HL-60 (cell line): ENCODE results near the gene PCID2.

ENCODE experiments used
- DNase-seq, 2 experiments: peaks; one replicate each; pipeline ENCODE4 v3.0.0-alpha.2; 2010 to 2020; ENCODE audit warnings: low read depth in 1 of 2, low spot score in 1 of 2
- H3K27ac ChIP-seq: fragments of 250-450 bp; sonication (Bioruptor Pico); replicated peaks from 2 replicates; pipeline ENCODE4 v1.5.1; 2020; ENCODE audit warnings: mild to moderate bottlenecking, moderate library complexity
- H3K27me3 ChIP-seq: fragments of 250-450 bp; sonication (Bioruptor Pico); 2 replicates; pipeline ENCODE4 v1.5.1; 2021; ENCODE audit warnings: mild to moderate bottlenecking, moderate library complexity; ENCODE audit not compliant: insufficient read depth, poor library complexity, severe bottlenecking
- H3K4me3 ChIP-seq: replicated peaks from 2 replicates; pipeline ENCODE4 v1.5.1; 2011; ENCODE audit warnings: mild to moderate bottlenecking, control low read depth, low read length; ENCODE audit not compliant: insufficient read depth
- GABPA ChIP-seq: IDR thresholded peaks from 2 replicates; pipeline ENCODE4 v1.6.1; 2012; ENCODE audit warnings: low read depth
- POLR2AphosphoS5 ChIP-seq: IDR thresholded peaks from 2 replicates; pipeline ENCODE4 v1.6.1; 2012; ENCODE audit warnings: low read depth
- SPI1 ChIP-seq: IDR thresholded peaks from 2 replicates; pipeline ENCODE4 v1.6.1; 2012; ENCODE audit warnings: low read depth, mild to moderate bottlenecking, borderline replicate concordance
- TF ChIP-seq, protein P1 (sequence below): IDR thresholded peaks from 2 replicates; pipeline ENCODE4 v1.6.1; 2012; ENCODE audit warnings: low read depth; ENCODE audit not compliant: insufficient replicate concordance
- TF ChIP-seq, protein P2 (sequence below): IDR thresholded peaks from one replicate; pipeline ENCODE4 v1.5.1; 2011; ENCODE audit warnings: low read length, control low read depth, inconsistent platforms; ENCODE audit not compliant: insufficient read depth

Gene PCID2

DNA sequence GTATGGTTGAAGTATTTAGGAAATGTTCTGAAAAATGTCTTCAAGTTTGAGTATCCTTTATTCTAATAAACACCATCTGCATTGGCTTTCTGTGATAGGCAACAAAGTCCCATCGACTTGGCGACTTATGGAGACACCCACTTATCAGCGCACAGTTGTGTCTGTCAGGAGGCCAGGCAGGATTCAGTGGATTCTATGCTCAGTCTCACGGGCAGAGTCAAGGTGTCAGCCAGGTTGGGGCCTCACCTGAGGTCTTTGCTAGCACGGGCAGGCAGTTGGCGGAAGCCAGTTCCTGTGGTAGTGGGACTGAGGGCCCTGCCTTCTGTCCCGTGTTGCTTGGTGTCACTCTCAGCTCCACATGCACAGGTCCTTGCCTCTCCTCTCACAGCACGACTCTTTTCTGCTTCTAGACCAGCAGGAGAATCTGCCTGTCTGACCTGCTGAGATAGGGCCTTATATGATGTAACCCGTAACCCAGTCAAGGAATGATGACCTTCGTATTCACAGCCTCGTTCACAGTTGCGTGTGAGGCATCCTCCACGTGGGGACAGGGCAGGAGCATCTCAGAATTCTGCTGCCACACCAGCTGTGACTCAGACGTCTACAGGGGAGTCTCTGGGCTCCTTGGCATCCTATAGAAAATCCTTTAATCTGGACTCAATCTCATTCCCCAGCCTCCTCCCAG is 10.9 kb upstream of the PCID2 start:
- no peak for DNase-seq
- Histone ChIP-seq H3K27ac (no peak overlapping the region), H3K4me3 (no peak overlapping the region), H3K27me3 (no peaks in the 10 kb centered on the region)
- no peak for TF ChIP-seq POLR2AphosphoS5
- no peak for TF ChIP-seq SPI1
- TF ChIP-seq GABPA = no peak
- TF ChIP-seq, protein P1, sequence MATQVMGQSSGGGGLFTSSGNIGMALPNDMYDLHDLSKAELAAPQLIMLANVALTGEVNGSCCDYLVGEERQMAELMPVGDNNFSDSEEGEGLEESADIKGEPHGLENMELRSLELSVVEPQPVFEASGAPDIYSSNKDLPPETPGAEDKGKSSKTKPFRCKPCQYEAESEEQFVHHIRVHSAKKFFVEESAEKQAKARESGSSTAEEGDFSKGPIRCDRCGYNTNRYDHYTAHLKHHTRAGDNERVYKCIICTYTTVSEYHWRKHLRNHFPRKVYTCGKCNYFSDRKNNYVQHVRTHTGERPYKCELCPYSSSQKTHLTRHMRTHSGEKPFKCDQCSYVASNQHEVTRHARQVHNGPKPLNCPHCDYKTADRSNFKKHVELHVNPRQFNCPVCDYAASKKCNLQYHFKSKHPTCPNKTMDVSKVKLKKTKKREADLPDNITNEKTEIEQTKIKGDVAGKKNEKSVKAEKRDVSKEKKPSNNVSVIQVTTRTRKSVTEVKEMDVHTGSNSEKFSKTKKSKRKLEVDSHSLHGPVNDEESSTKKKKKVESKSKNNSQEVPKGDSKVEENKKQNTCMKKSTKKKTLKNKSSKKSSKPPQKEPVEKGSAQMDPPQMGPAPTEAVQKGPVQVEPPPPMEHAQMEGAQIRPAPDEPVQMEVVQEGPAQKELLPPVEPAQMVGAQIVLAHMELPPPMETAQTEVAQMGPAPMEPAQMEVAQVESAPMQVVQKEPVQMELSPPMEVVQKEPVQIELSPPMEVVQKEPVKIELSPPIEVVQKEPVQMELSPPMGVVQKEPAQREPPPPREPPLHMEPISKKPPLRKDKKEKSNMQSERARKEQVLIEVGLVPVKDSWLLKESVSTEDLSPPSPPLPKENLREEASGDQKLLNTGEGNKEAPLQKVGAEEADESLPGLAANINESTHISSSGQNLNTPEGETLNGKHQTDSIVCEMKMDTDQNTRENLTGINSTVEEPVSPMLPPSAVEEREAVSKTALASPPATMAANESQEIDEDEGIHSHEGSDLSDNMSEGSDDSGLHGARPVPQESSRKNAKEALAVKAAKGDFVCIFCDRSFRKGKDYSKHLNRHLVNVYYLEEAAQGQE = no peak
- TF ChIP-seq, protein P2, sequence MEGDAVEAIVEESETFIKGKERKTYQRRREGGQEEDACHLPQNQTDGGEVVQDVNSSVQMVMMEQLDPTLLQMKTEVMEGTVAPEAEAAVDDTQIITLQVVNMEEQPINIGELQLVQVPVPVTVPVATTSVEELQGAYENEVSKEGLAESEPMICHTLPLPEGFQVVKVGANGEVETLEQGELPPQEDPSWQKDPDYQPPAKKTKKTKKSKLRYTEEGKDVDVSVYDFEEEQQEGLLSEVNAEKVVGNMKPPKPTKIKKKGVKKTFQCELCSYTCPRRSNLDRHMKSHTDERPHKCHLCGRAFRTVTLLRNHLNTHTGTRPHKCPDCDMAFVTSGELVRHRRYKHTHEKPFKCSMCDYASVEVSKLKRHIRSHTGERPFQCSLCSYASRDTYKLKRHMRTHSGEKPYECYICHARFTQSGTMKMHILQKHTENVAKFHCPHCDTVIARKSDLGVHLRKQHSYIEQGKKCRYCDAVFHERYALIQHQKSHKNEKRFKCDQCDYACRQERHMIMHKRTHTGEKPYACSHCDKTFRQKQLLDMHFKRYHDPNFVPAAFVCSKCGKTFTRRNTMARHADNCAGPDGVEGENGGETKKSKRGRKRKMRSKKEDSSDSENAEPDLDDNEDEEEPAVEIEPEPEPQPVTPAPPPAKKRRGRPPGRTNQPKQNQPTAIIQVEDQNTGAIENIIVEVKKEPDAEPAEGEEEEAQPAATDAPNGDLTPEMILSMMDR = no peak

DNA sequence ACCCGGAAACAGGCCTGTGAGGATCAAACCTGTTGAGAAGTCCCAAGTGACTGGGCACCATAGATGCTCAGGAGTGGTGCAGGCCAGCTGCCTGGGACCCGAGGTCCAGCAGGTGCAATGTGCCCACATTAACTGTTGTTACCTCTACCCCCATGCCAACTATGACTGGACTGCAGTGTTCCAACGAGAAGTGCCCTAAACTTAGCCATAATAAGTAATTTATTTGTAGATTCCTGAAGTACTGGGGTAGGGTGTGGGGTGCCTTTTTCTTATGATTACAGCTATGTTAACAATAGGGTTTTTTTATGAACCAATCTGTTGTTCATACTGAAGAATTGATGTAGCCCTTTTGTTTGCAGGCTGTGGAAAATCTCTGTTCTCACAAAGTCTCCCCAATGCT is 10.1 kb upstream of the PCID2 start:
- Histone ChIP-seq H3K27ac (no peak overlapping the region), H3K4me3 (no peak overlapping the region), H3K27me3 (no peaks in the 10 kb centered on the region)
- no peak for DNase-seq
- no peak for TF ChIP-seq POLR2AphosphoS5
- TF ChIP-seq, protein P2 = no peak
- TF ChIP-seq GABPA = no peak
- TF ChIP-seq, protein P1 = no peak
- TF ChIP-seq SPI1 = no peak

DNA sequence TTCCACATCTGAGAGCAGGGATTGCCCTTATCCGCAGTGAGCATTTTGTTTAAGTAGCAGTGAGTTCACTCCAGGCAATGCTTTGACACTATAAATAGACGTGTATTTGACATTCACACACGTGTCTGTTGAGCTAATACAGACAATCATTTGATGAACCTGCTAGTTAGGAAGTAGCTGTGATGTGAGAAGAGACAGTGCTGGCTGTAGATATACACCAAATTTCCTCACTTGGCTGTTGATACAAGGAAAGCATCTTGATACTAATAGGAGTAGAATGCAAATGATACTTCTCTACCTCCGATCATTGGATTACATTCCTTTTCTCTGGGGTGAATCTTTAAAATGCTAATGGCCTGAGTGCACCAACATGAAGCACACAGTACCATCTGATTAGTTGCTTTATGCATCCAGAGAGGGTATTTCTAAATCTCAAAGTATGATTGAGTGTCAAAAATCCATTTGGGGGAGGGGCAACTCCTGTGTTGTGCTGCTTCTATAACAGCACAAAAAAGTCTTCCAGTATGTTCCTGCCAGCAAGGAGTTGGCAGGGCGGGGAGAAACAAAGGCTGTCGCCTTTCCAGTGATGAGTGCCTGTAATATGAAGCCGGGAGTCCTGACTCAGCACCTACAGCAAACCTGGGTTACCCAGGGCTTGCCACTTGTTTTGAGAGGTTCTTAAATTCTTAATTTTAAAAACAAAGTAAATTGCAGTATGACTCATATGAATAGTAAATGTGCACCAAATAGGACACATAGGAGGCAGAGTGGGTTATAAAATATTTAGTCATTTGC is 8.0 kb upstream of the PCID2 start:
- TF ChIP-seq, protein P1 = no peak
- TF ChIP-seq POLR2AphosphoS5 = no peak
- no peak for TF ChIP-seq SPI1
- TF ChIP-seq GABPA = no peak
- TF ChIP-seq, protein P2 = no peak
- Histone ChIP-seq H3K4me3 (no peak overlapping the region), H3K27ac (no peak overlapping the region), H3K27me3 (no peaks in the 10 kb centered on the region)
- DNase-seq = no peak
